HCT116 (cell line): ENCODE results near the gene BCKDHB. TPM values are rescaled to one million over a fixed set of nuclear protein-coding genes. Genes with fewer than 3 reads are reported as not detected.
A peak's percentile ranks its signal among the peaks of the same experiment; 100 is the strongest.

Source experiments
- ATAC-seq: fragments of 200-7000 bp; cut with Tn5 transposase; 2 replicates; pipeline ENCODE4 v1.9.1; 2020; ENCODE audit warnings: mild to moderate bottlenecking, moderate library complexity
- BruUV-seq: library from RNA; stranded (reverse); fragments of 400-500 nt; replicated peaks from 2 replicates; lab custom pipeline; 2021; lab: Mats Ljungman, UMichigan
- CTCF ChIA-PET: fragments of 300-600 bp; sonication (Branson Sonifier 250); formaldehyde crosslinking; loops from one replicate; lab custom pipeline; 2021; ENCODE audit warnings: antibody characterized with exemption; lab: Charles Lee
- POLR2A ChIA-PET: fragments of 300-600, 350-600 bp; sonication (Branson Sonifier 250); formaldehyde crosslinking; loops from one replicate; lab custom pipeline; 2021; ENCODE audit warnings: antibody characterized with exemption; lab: Charles Lee
- RAD21 ChIA-PET, 2 experiments: fragments of 300-600 bp; sonication (Branson Sonifier 250); formaldehyde crosslinking; loops; one replicate each; lab custom pipeline; 2023; ENCODE audit warnings: low total read pairs in 2 of 2; ENCODE audit not compliant: uncharacterized antibody in 2 of 2, unreplicated experiment in 2 of 2, low non-redundant PET in 1 of 2; lab: Charles Lee
- DNase-seq: peaks from one replicate; pipeline ENCODE4 v3.0.0-alpha.2; 2010; ENCODE audit warnings: low read depth, low spot score
- H2AFZ ChIP-seq: fragments of 200-600 bp; shearing (Covaris generic), sonication (generic); 2 replicates; pipeline ENCODE4 v1.6.1; 2017; ENCODE audit warnings: low read depth, mixed run types, mixed read lengths, antibody characterized with exemption, low read length; ENCODE audit not compliant: poor library complexity, severe bottlenecking
- H3K27ac ChIP-seq: 2 replicates; pipeline ENCODE4 v1.5.1; 2012; ENCODE audit warnings: low read depth, low read length
- H3K27me3 ChIP-seq: fragments of 200-600 bp; sonication (generic); 2 replicates; pipeline ENCODE4 v1.6.1; 2016; ENCODE audit warnings: mixed run types, low read length, mixed read lengths; ENCODE audit not compliant: insufficient read depth
- H3K36me3 ChIP-seq, 2 experiments: fragments of 200-500 bp in 1 of 2; fragments of 200-600 bp in 1 of 2; sonication (Bioruptor generic) in 1 of 2; sonication (generic) in 1 of 2; 2 replicates each; pipeline versions ENCODE4 v1.5.1 to v1.6.1; 2014 to 2016; ENCODE audit warnings: low read length in 2 of 2, inconsistent platforms in 1 of 2, mixed read lengths in 1 of 2, mixed run types in 1 of 2; ENCODE audit not compliant: insufficient read depth in 2 of 2, control insufficient read depth in 1 of 2
- H3K4me1 ChIP-seq, 2 experiments: fragments of 200-600 bp in 1 of 2; sonication (generic) in 1 of 2; 2 replicates each; pipeline versions ENCODE4 v1.5.1 to v1.6.1; 2012 to 2017; ENCODE audit warnings: low read length in 2 of 2, inconsistent platforms in 1 of 2, mild to moderate bottlenecking in 1 of 2, mixed read lengths in 1 of 2, mixed run types in 1 of 2, moderate library complexity in 1 of 2; ENCODE audit not compliant: insufficient read depth in 2 of 2, control insufficient read depth in 1 of 2
- H3K4me2 ChIP-seq: fragments of 200-600 bp; sonication (generic); 2 replicates; pipeline ENCODE4 v1.6.1; 2017; ENCODE audit warnings: mixed run types, low read length, mixed read lengths
- H3K4me3 ChIP-seq, 2 experiments: fragments of 200-600 bp in 1 of 2; sonication (generic) in 1 of 2; replicated peaks in 1 of 2; 2 replicates each; pipeline ENCODE4 v1.5.1; 2011 to 2016; ENCODE audit warnings: low read length in 2 of 2, control low read depth in 1 of 2, low read depth in 1 of 2, mild to moderate bottlenecking in 1 of 2, mixed read lengths in 1 of 2, mixed run types in 1 of 2
- H3K79me2 ChIP-seq: fragments of 200-600 bp; sonication (generic); 2 replicates; pipeline ENCODE4 v1.6.1; 2017; ENCODE audit warnings: mild to moderate bottlenecking, mixed run types, low read length, moderate library complexity, mixed read lengths; ENCODE audit not compliant: insufficient read depth
- H3K9ac ChIP-seq: fragments of 200-600 bp; sonication (generic); 2 replicates; pipeline ENCODE4 v1.6.1; 2016; ENCODE audit warnings: low read length, mixed read lengths
- H3K9me2 ChIP-seq: fragments of 200-600 bp; sonication (generic), shearing (Covaris generic); 2 replicates; pipeline ENCODE4 v1.6.1; 2017; ENCODE audit warnings: mixed run types, mild to moderate bottlenecking, moderate library complexity; ENCODE audit not compliant: insufficient read depth
- H3K9me3 ChIP-seq, 2 experiments: fragments of 200-500 bp in 1 of 2; fragments of 200-600 bp in 1 of 2; sonication (Bioruptor generic) in 1 of 2; sonication (generic) in 1 of 2; 2 replicates each; pipeline ENCODE4 v1.6.1; 2014 to 2017; ENCODE audit warnings: low read length in 2 of 2, mixed read lengths in 2 of 2, inconsistent platforms in 1 of 2, low read depth in 1 of 2, mild to moderate bottlenecking in 1 of 2, mixed run types in 1 of 2, moderate library complexity in 1 of 2; ENCODE audit not compliant: control insufficient read depth in 1 of 2, insufficient read depth in 1 of 2
- H4K20me1 ChIP-seq: fragments of 200-600 bp; sonication (generic), shearing (Covaris generic); 2 replicates; pipeline ENCODE4 v1.6.1; 2017; ENCODE audit warnings: mixed run types, mild to moderate bottlenecking, moderate library complexity; ENCODE audit not compliant: insufficient read depth
- ATF3 ChIP-seq: IDR thresholded peaks from 2 replicates; pipeline ENCODE4 v1.6.1; 2012
- CBX3 ChIP-seq: IDR thresholded peaks from 2 replicates; pipeline ENCODE4 v1.6.1; 2012; ENCODE audit warnings: low read depth
- CEBPB ChIP-seq: IDR thresholded peaks from 2 replicates; pipeline ENCODE4 v1.6.1; 2012; ENCODE audit warnings: low read depth
- CTCF ChIP-seq, 3 experiments: fragments of 200-600 bp in 1 of 3; sonication (generic) in 1 of 3; IDR thresholded peaks in 2 of 3; conservative IDR thresholded peaks in 1 of 3; 2 replicates each; pipeline ENCODE4 v1.5.1; 2012 to 2017; ENCODE audit warnings: low read depth in 2 of 3, low read length in 2 of 3, antibody characterized with exemption in 1 of 3, borderline replicate concordance in 1 of 3, control low read depth in 1 of 3, mild to moderate bottlenecking in 1 of 3, mixed read lengths in 1 of 3, mixed run types in 1 of 3, moderate library complexity in 1 of 3; ENCODE audit not compliant: insufficient read depth in 1 of 3
- EZH2 ChIP-seq: fragments of 200-600 bp; sonication (generic); IDR thresholded peaks from 2 replicates; pipeline ENCODE4 v1.6.1; 2017; ENCODE audit warnings: antibody characterized with exemption, mixed run types
- POLR2AphosphoS5 ChIP-seq: IDR thresholded peaks from 2 replicates; pipeline ENCODE4 v1.6.1; 2011; ENCODE audit warnings: mild to moderate bottlenecking, low read depth, low read length, moderate library complexity
- RAD21 ChIP-seq: IDR thresholded peaks from 2 replicates; pipeline ENCODE4 v1.6.1; 2012; ENCODE audit warnings: low read depth, mild to moderate bottlenecking
- REST ChIP-seq: IDR thresholded peaks from 2 replicates; pipeline ENCODE4 v1.6.1; 2012; ENCODE audit warnings: low read depth
- SIN3A ChIP-seq: IDR thresholded peaks from 2 replicates; pipeline ENCODE4 v1.6.1; 2012; ENCODE audit warnings: low read depth
- ZBTB33 ChIP-seq: IDR thresholded peaks from 2 replicates; pipeline ENCODE4 v1.6.1; 2011; ENCODE audit warnings: mild to moderate bottlenecking, low read length, moderate library complexity; ENCODE audit not compliant: insufficient replicate concordance; ENCODE audit errors: extremely low read depth
- ZFX ChIP-seq: fragments of 450-650 bp; IDR thresholded peaks from 2 replicates; pipeline ENCODE4 v1.6.1; 2017
- intact Hi-C: fragments of 100-400 bp; cut with micrococcal nuclease; formaldehyde crosslinking; loops from 2 replicates; pipeline ENCODE4 v1.10.0; 2022
- total RNA-seq: library from RNA; stranded (reverse); gene quantifications from one replicate; pipeline ENCODE4 v1.2.1, GENCODE V29; 2021; ENCODE audit not compliant: unreplicated experiment

BCKDHB gene
- total RNA-seq, 1 experiment from 2014 or later: 11.2 TPM

- TF ChIP-seq REST (no peak), CTCF (IDR thresholded peaks at IDR 0.05 in 2 of 3, conservative IDR thresholded peaks at IDR 0.05 in 1 of 3; ENCODE audit: borderline replicate concordance in 1 of 3, insufficient read depth in 1 of 3, low read depth in 2 of 3, low read length in 2 of 3) (no peak), SIN3A (0 out of 2 replicates have a peak, but pooled peaks have one; percentile 27), CBX3 (peak; percentile 64; the same call in 1 of the 2 replicates), POLR2AphosphoS5 (peak; percentile 19; the same call in 1 of the 2 replicates)
Measured at GRCh38 chr6:80143419-80143937, 37.0 kb downstream of the BCKDHB start (continued).

GRCh38 chr6:80144753-80145315 is 38.4 kb downstream of the BCKDHB start:
- TF ChIP-seq ATF3 (no peak), ZFX (no peak), SIN3A (no peak), ZBTB33 (no peak), POLR2AphosphoS5 (no peak), RAD21 (no peak), CEBPB (no peak), EZH2 (no peak)
- BruUV-seq: no TSS peak
- POLR2A ChIA-PET: no interaction called here
- H3K9me3 ChIP-seq: no peaks in the 10 kb centered on the region
- CTCF ChIA-PET: no interaction called here
- H3K79me2 ChIP-seq: no peaks in the 10 kb centered on the region
- ATAC-seq (no peak), DNase-seq (no peak)
- no peak overlapping the region for H3K4me2 ChIP-seq
- H3K36me3 ChIP-seq: no peaks in the 10 kb centered on the region
- H3K9me2 ChIP-seq: no peaks in the 10 kb centered on the region
- intact Hi-C loops: no loop called here
- H3K27ac ChIP-seq: no peak overlapping the region
- H3K4me1 ChIP-seq: peaks cover 19 to 20% of the 10 kb centered on the region in 2 experiments
- RAD21 ChIA-PET: no interaction called here
- no peaks in the 10 kb centered on the region for H4K20me1 ChIP-seq
- H3K27me3 ChIP-seq: no peaks in the 10 kb centered on the region
- H2AFZ ChIP-seq: no peak overlapping the region
- H3K4me3 ChIP-seq: no peak overlapping the region
- H3K9ac ChIP-seq: no peak overlapping the region
